Stimulated activated CD8-positive, alpha-beta memory T cell treated with anti-CD3 and anti-CD28 coated beads, Interleukin-12 subunit alpha, Interleukin-12 subunit beta, amount 100 ng/mL, for 24 hours (primary cell): ENCODE results near the gene GLB1L2.
"Not testable (repeated sequence)": the region's sequence is repeated elsewhere in the genome, so short reads cannot be mapped to it uniquely, and the experiment has no call there.

Experiments
- DNase-seq: peaks from one replicate; pipeline ENCODE4 v3.0.0-alpha.2; 2020; ENCODE audit errors: extremely low read depth

GLB1L2 gene

DNA sequence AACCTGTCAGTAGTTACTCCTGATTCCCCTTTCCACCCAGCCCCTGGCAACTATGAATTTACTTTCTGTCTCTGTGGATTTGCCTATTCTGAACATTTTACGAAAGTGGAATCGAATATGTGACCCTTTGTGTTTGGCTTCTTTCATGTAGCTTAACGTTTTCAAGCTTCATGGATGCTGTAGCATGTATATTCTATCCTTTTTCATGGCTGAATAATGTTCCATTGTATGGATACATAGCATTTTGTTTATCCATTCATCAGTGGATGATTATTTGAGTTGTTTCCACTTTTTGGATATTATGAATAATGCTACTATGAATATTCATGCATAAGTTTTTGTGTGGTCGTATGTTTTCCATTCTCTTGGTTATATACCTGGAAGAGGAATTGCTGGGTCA lies 9.2 kb upstream of the GLB1L2 start:
- no peak for DNase-seq

DNA sequence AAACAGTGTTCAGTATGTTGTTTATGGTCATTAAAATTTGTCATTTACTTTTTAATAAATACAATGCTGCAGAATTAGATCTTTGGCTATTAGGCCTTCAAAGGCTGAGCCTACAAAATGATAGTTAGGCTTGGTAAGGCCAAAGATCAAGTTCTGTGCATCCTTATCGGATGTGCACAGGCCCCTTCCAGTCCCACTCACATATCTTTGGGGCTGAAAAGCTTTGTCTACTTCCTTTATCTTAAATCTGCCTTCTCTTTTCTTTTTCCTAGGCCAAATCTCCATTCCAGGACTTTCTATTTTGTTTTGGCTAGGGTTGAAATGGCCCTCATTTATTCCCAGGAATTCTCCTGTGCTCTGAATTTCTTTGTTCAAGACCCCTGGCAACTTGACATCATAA lies 3.4 kb upstream of the GLB1L2 start:
- DNase-seq: no peak

DNA sequence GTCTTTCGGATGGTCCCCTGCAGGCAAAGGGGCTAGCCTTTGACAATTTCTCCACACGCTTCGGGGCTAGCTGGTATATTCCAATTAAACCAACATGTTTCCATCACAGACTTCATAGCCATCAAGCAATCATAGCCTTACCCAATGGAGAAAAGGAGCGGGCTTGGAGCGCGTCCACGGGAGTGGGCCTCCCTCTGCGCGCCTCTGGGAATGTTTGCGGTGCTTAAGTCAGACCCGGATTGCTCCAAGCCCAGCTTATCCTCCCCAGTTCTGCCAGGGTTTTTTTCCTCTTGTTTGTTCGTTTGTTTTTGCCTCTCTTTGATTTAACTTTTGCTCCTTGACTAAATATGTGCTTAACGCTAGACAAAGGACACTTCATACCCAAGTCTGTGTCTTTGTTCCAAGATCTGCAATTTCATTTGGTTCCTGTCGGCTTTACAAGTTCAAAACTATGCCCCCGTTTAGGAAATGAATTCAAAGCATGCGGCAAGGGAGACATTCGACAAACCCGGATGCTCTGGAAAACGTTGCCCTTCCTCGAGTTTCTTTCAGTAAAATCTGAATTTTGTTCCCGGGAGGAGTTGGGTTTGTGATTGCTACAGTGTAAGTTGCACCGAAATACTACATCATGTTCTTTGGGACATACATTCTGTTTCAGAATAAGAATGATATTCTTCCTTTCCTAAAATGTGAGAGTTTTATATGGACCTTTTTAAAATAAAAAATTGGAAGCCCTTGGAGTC lies 1.0 kb upstream of the GLB1L2 start:
- DNase-seq: no peak

DNA sequence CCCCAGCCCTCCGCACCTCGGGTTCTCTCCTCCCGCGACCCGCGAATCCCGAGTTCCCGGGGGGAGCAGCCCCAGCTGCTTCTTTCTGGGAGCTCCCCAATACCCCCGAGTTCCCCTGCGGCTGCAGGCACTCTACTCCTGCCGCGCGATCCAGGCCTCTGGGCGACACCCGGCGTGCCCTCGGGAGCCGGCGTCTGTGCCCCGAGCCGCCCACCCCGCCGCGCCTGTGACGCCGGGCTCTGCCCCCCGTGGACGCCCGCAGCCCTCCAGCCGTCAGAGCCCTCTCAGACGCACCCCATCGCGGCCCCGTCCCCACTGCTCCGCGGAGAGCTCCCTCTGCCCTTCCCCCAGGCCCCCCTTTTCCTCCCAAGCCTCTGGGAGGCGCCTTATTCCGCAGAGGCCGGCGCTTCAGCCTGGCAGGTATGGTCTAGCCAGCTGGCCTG lies 422 bp downstream of the GLB1L2 start:
- no peak for DNase-seq

DNA sequence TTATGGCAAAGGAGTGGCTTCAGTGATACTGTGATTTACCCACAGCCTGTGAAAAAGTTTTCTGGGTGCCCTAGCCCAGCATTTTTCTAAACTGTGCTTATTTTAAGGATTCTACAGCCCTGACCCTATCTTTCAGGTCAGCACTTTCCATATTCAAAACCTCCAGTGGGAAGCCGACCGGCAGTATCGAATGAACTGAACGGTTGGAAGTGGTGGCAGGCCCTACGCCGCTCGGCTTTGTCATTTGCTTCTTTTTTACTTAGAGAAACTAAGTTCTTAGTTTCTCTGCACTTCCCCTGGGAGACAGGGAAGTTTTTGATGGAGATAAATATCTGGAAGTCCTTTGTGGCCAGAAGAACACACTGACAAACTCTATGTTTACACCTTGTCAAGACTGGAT lies 994 bp downstream of the GLB1L2 start:
- no peak for DNase-seq

DNA sequence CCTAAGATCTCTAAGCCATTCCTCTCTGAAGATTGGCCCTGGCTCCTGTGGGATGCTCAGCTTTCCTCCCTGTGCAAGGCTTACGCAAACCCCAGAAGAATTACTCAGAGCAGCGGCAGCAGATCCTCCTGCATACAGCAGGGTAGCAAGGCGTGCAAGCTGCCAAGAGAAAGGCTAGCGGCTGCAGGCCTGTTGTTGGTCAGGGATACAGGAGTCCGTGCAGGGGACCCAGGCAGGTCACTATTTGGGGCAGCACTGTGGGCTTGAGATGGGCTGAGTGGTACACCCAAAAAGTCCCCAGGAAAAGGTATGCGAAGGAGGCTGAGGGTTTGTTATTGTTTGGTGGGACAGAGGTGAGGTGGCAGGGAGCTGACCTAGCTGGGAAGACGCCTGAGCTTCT lies 1.5 kb downstream of the GLB1L2 start:
- DNase-seq: no peak

DNA sequence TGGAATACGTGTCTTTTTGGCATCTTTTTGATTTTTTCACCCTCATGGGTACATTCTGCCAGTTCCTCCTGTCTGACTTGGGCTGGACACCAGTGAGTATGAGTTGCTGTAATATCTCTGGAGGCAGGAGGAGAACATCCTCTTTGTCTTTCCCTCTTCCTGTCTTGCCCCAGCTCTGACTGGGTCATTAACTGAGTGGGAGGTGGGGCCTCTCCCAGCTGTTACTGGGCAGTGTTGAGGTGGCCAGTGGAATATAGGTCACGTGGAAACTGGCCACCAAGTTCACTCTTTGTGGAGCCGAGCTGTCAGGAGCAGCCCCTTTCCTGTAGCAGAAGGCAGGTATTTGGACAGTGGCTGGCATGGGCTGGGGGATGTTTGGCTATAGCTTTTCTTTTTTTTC lies 2.2 kb downstream of the GLB1L2 start:
- DNase-seq: no peak

DNA sequence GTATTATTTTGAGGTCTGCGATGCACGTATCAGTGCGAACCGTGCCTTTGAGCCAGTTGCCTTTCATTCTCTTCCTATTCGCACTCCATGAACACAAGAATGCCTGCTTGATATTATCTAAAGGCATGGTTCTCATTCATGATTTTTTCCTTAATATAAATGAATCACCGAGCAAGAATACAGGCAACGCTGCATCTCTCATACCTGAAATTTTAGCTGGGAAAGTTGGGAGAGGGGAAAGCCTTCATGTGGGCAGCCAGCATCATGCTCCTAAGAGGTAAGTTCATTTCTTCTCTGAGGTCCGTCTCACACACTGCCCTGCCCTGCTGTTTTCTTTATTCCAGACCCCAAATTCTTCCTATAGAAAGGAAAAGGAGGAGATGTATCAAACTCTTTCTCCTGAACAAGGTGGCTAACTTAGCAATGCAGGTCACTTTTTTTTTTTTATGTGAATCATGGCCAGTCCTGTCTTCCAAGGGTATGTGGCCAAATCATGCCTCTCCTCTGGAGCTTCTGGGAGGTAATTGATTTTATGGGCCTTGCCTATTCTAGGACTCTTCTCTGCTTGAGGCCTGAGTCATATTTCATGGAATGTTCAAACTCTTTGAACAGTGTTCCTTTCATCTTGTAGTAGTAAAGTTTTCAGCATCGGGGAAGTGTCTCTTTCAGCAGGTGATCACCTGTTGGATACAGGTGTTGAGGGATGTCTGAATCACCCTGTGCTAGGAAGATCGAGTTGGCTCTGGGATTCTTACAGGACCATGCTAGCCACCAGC lies 3.2 kb downstream of the GLB1L2 start:
- no peak for DNase-seq

DNA sequence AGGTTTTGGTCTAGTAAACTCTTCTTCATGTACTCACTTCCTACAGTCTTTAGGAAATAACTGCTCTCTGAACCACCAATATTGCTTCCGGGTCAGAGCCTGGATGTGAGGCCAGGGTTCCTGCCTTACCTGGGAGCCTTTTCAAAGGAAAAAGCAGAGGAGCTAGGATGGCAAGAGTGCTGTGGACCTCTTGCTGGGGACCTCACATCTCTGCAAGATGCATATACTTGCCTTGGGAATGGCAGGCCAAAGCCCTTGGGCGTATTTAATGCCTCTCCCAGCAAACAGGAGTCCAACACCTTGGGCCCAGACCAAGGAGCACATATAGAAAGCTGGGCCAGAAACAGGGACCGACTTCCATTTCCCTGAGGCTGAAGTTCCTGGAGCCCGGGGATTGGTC lies 5.3 kb downstream of the GLB1L2 start:
- no peak for DNase-seq

DNA sequence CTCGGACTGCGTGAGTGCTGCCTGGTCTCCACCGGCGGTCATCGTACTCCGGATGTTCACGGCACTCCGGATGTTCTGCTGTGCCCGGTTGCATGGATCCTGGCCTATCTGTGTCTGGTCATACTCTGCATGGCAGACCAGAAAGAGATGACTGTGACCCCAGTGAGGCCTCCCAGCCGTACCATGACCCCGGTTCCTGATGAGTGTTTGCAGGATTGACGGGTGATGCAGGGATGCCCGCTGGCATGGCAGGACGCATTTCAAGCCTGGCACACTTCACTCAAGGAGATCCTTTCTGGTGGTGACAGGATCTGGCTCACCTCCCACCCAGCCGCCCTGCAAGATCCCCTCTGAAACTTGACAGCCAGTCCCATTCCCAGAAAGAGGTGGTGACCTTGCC lies 6.3 kb downstream of the GLB1L2 start:
- no peak for DNase-seq

DNA sequence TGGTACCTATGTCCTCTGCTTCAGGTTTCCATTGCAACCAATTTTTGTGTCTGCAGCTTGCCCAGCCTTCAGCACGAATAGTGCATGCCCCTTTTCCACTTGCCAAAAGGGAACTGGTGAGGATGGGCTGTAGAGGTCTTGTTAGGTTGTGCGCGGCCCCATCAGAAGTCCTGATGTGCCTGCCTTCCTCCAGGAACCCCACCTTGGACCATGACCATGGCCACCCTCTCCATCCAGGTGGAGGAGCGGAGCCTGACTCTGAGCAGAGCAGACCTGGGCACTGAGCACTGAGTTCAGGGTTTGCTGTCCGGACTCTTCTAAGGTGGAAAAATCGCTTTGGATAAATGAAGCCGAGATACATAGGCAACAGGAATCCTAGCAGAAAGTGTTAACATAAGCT lies 6.9 kb downstream of the GLB1L2 start:
- no peak for DNase-seq

DNA sequence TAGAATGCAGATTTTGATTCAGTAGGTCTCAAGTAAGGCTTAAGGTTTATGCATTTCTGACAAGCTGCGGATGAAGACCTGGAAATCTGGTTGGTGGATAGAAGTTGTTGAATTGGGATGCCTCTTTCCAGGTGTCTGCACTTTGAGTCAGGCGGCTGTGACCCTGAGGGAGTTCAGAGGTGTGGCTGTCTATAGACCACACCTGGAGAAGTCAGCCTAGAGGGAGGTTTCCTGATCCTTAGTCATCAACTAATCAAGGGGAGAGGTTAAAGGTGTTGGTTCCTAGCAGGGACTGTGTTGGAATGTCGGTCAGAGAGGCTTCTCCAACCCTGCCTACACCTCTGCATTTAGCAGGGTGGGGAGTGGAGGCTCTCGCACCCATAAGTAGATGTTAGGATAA lies 8.0 kb downstream of the GLB1L2 start:
- DNase-seq: no peak

DNA sequence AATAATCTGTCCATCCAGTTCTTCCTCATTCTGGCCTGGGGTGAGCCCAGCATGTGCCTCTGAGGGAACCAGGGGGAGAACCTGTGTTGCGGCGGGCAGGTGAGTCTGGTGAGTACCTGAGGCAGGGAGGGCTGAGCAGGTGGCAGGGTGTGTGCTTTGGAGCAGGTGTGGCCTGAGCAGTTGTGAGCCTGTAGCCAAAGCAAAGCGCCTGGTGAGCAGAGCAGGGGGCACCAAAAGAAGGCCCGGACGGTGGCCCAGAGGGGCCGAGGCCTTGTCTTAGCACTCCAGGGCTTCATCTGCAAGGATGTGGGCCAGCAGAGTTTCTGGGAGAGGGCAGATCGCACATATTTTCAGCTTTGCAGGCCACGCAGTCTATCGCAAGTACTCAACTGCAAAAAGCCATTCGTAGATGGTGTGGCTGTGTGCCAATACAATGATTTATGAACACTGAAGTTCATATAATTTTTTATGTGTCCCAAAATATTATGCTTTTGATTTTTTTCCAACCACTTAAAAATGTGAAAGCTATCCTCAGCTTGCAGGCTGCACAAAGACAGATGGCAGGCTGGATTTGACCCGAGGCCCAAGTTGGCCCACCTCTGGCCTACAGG lies 8.7 kb downstream of the GLB1L2 start:
- no peak for DNase-seq

DNA sequence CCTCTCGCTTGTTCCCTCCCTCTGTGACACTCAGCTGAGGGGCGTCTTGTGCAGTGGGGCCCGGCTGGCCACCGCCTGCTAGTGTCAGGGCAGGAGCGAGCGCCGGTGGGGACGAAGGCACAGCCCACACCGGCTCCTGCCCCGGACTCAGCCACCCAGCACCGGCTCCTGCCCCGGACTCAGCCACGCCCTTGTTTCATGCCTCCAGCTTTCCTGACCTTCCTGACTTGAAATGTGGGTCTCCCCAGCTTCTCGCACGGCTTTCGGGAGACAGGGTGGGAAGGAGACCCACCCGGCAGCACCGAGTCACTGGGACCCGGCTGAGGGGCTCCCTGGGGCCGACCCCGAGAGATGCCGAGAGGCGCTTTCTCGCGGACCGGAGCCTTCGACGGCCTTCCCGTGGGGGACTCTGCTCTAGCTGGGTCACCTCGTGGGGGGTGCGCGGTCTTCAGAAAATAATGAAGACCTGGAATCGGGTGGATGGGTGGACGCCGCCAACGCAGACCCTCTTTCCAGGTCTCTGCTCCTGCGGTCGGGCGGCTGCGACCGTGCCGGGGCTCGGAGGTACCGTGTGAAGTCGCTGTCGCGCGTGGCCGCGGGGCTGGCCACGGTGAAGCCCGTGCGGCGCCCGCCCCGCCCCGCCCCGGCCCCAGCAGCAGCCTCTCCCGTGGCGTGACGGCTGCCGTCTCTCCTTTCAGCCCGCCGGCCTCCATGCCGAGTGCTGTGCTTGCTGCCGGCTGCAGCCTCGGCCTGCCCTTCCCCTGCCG lies 10.2 kb downstream of the GLB1L2 start:
- no peak for DNase-seq

DNA sequence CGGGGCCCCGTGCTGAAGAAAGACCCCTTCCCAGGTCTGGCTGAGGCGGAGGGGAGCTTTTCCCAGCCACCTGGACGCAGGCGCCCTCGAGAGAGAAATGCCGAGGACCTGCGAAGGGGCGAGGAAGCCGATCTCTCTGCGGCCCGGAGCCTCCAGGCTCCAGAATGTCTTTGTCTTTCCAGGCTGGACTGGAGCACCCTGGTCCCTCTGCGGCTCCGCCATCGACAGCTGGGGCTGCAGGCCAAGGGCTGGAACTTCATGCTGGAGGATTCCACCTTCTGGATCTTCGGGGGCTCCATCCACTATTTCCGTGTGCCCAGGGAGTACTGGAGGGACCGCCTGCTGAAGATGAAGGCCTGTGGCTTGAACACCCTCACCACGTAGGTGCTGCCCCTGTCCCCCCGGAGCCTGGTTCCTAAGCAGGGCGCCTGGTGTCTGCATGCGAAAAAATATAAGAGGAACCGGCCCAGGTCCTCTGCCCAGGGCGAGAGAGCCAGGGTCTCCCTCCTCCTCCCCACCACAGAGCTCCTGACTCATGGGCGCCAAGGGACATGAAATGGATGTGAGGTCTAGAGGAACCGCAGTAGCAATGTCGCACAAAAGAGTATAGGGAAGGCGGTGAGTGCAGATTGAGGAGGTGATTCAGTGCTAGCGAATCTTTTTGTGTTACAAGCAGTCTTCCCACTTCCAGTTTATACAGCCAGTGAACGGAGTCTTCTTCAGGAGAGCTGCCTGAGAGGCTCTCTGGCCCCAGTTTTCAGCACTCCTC lies 11.0 kb downstream of the GLB1L2 start:
- DNase-seq: no peak

DNA sequence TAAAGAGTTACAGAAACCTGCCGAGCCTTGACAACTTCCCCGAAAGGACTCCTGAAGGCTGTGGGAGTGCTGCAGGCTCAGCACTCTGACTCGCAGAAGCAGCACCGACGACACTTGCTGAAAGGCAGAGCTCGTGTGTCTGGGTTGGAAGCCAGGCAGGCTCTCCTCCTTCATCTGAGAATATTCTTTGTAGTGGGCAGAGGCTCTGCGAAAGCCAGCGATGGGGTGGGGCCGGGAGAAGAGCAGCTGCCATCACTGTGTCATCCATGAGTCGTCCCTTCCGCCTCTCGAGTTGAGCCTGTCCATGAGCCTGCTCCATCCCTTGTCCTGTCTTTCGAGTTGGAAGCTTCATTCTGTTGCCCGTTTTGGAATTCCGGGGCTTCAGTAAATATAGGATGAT lies 11.9 kb downstream of the GLB1L2 start:
- no peak for DNase-seq

DNA sequence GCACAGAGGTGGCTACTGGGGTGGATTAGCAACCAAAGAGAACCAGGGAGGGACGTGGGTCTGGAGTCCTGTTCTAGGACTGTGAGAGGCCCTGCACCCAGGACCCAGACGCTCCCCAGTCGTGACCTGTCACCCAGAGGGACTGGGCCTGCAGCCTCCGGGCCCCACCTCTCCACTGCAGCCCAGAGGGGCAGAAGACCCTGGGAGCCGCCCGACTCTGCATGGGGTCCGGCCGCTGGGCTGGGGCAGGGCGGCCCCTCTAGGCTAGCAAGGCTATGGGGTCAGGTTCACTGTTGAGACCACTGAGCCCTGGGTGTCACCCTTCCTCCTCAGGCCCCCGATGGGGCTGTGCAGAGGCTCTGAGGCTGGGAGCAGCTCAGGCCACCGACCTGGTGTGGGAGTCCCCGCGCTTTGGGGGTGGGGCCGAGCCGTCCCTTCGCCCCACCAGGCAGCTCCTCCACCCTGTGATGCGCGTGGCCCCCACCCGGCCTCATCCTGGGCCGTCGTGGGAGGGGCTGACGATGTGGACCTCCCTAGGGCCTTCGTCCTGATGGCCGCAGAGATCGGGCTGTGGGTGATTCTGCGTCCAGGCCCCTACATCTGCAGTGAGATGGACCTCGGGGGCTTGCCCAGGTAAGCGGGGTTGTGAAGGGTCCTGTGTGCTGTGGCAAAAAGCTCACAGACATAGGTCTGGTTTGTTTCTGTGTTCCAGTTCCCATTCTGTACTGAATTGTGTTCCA lies 12.9 kb downstream of the GLB1L2 start:
- DNase-seq: not testable (repeated sequence)

DNA sequence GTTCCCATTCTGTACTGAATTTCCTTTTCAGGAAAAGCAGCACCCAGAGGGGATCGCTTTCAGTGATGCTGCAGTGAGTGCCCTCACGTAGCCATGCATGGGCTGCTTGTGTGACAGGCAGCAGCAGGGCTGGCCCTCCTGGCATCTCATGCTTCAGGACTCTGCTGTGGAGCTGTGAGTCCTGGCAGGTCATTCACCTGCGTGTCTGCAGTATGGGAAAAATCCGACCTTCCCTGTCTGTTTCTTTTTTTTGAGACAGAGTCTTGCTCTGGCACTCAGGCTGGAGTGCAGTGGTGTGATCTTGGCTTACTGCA lies 13.4 kb downstream of the GLB1L2 start:
- DNase-seq: no peak

DNA sequence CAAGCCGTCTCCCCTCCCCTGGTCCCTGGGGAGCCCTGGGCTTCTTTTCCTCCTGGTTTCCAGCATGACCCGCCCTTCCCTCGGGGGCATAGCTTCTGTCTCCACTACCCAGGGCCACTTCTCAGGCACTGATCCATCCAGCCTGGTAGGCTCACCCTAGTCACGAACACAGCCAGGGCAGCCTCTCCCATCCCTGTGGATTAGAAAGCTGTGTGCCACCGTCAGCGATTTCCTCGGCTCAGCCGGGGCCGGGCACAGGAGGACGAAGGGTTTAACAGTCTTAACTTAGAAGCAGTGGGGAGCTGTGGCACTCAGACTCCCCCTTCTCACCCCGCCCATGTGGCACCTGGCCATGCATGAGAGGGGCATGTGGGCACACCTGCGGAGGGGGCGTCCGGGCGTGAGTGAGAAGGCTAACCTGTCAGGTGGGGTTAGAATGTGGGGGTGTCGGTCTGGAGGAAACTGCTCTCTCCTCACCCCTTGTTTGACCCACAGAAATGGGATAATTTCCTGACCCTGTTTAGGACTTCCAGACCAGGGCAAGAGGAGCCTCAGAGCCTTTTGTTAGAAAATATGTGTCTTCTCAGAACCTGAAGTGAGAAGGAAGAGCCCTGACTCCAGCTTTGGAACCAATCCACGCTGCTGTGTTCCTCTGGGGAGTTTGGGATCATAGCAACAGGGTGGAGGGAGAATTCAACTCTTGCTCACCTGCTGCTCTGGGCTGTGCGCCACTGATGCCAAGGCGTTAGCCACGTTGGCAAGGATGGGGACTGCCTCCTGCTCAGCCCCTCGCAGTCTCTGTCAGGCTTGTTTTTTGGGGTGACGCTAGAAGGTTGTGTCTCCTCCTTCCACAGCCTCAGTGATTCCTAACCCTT lies 14.6 kb downstream of the GLB1L2 start:
- DNase-seq: no peak

DNA sequence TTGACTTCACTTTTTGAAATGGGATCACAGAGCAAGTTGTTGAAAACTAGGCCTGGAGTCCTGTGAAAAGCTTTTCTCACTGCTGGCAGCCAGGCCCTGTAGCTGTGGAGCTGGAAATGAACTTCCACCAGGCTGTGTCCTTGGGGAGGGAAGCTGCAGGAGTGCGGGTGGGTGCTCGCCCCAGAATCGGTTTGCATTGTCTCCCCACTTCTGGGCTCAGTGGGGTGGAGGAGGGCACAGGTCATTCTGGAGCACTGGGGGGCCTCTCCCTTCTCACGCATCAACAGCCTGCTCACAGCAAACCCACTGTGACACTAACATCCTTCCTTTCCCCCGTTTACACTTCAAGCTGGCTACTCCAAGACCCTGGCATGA lies 15.2 kb downstream of the GLB1L2 start:
- no peak for DNase-seq
